NB4 (cell line): ENCODE results near the gene POLR3H.

Experiments
- MAX ChIP-seq: IDR thresholded peaks from 2 replicates; pipeline ENCODE4 v1.6.1; 2011; ENCODE audit warnings: low read depth, low read length
- MYC ChIP-seq: IDR thresholded peaks from 2 replicates; pipeline ENCODE4 v1.6.1; 2011; ENCODE audit warnings: low read depth, low read length
- POLR2A ChIP-seq: IDR thresholded peaks from 2 replicates; pipeline ENCODE4 v1.6.1; 2011; ENCODE audit warnings: mild to moderate bottlenecking; ENCODE audit not compliant: insufficient read length; ENCODE audit errors: extremely low read depth
- TF ChIP-seq, protein P1 (sequence below): IDR thresholded peaks from one replicate; pipeline ENCODE4 v1.5.1; 2012; ENCODE audit warnings: low read depth, low read length

GRCh38 chr22:41570221-41570620 is 26.0 kb upstream of the POLR3H start:
- TF ChIP-seq POLR2A (no peak), MAX (no peak), MYC (no peak)
- TF ChIP-seq, protein P1, sequence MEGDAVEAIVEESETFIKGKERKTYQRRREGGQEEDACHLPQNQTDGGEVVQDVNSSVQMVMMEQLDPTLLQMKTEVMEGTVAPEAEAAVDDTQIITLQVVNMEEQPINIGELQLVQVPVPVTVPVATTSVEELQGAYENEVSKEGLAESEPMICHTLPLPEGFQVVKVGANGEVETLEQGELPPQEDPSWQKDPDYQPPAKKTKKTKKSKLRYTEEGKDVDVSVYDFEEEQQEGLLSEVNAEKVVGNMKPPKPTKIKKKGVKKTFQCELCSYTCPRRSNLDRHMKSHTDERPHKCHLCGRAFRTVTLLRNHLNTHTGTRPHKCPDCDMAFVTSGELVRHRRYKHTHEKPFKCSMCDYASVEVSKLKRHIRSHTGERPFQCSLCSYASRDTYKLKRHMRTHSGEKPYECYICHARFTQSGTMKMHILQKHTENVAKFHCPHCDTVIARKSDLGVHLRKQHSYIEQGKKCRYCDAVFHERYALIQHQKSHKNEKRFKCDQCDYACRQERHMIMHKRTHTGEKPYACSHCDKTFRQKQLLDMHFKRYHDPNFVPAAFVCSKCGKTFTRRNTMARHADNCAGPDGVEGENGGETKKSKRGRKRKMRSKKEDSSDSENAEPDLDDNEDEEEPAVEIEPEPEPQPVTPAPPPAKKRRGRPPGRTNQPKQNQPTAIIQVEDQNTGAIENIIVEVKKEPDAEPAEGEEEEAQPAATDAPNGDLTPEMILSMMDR: no peak
